DOHH2 (cell line): ENCODE measurements around the gene C22orf23.

Source experiments
- EZH2phosphoT487 ChIP-seq: fragments of 200-600 bp; sonication (generic); IDR thresholded peaks from 2 replicates; pipeline ENCODE4 v1.6.1; 2017; ENCODE audit warnings: borderline replicate concordance, mild to moderate bottlenecking, antibody characterized with exemption, low read length, moderate library complexity, mixed read lengths
- TF ChIP-seq, protein P1 (sequence below): fragments of 200-600 bp; sonication (generic); IDR thresholded peaks from one replicate; pipeline ENCODE4 v1.5.1; 2014; ENCODE audit warnings: antibody characterized with exemption, mild to moderate bottlenecking, low read depth, low read length; ENCODE audit not compliant: poor library complexity, severe bottlenecking

DNA sequence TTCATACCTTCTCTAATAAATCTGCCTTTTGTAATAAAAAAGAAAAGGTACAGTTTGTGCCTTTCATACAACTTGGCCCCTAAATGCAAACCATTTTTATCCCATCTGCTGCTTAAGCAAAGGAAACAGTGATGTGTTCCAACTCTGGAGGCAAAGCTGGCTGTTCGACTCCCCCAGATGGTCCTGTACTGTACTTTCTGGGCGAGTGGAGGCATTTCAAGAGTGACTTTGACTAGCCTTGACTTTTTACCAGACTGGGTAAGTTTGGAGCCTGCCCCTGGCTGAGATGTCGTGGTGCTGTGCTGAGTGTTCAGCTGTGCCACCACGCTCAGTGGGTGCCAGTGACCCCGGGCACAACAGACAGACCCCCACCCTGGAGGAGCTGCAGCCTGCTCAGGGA, 37.1 kb downstream of the C22orf23 start:
- TF ChIP-seq EZH2phosphoT487: no peak
- TF ChIP-seq, protein P1, sequence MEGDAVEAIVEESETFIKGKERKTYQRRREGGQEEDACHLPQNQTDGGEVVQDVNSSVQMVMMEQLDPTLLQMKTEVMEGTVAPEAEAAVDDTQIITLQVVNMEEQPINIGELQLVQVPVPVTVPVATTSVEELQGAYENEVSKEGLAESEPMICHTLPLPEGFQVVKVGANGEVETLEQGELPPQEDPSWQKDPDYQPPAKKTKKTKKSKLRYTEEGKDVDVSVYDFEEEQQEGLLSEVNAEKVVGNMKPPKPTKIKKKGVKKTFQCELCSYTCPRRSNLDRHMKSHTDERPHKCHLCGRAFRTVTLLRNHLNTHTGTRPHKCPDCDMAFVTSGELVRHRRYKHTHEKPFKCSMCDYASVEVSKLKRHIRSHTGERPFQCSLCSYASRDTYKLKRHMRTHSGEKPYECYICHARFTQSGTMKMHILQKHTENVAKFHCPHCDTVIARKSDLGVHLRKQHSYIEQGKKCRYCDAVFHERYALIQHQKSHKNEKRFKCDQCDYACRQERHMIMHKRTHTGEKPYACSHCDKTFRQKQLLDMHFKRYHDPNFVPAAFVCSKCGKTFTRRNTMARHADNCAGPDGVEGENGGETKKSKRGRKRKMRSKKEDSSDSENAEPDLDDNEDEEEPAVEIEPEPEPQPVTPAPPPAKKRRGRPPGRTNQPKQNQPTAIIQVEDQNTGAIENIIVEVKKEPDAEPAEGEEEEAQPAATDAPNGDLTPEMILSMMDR: no peak
